Middle frontal gyrus (tissue), 1 donor: ENCODE results near the gene NYAP1.
"Not testable (repeated sequence)": the region's sequence is repeated elsewhere in the genome, so short reads cannot be mapped to it uniquely, and the experiment has no call there.

Source experiments
- DNase-seq: peaks from one replicate; pipeline ENCODE4 v3.0.0-alpha.2; 2015; ENCODE audit warnings: low spot score; ENCODE audit errors: extremely low spot score

The NYAP1 gene

GRCh38 chr7:100541309-100541708 lies 57.6 kb downstream of the NYAP1 start:
- DNase-seq = not testable (repeated sequence)

GRCh38 chr7:100543586-100543985 lies 59.9 kb downstream of the NYAP1 start:
- no peak for DNase-seq

- no peak for DNase-seq
Observed at GRCh38 chr7:100544386-100544785, 60.7 kb downstream of the NYAP1 start.
